GM18517 (cell line): ENCODE measurements around the gene TMSB10.
"Not testable (repeated sequence)": the region's sequence is repeated elsewhere in the genome, so short reads cannot be mapped to it uniquely, and the experiment has no call there.

Experiments
- ATAC-seq: cut with Tn5 transposase; IDR thresholded peaks from one replicate; pipeline ENCODE4 v1.9.1; 2021; ENCODE audit warnings: mild to moderate bottlenecking, moderate library complexity; ENCODE audit not compliant: unreplicated experiment

The TMSB10 gene

GRCh38 chr2:84900971-84901370 is 4.5 kb upstream of the TMSB10 start:
- ATAC-seq, result no peak

GRCh38 chr2:84901593-84902120 is 3.8 kb upstream of the TMSB10 start:
- no peak for ATAC-seq

DNA sequence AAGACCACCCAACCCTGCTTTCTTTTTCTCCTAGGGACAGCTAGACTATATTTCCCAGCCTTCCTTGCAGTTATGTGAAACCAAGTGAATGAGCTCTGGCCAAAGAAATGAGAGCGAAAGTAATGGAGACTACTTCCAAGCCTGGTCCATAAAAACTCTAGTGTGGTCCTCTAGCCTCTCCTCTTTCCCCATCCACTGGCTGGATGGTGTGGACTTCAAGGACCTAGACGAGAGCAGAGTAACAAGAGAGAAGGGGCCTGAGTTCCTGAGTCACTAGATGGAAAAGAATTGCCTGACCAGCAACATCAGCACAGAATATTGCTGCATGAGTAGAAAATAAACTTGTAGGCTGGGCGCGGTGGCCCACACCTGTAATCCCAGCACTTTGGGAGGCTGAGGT is 2.9 kb upstream of the TMSB10 start:
- no peak for ATAC-seq

DNA sequence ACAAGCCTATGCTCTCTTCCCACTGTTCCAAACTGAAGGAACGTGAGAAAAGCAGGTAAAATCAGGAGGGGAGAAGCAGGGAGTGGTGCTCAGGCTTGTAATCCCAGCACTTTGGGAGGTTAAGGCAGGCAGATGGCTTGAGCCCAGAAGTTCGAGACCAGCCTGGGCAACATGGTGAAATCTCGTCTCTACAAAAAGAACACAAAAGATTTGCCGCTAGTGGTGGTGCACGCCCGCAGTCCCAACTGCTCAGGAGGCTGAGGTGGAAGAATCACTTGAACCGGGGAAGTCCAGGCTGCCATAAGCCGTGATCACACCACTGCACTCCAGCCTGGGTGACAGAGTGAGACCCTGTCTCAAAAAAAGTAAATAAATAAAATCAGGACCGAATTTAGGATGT is 1.3 kb upstream of the TMSB10 start:
- no peak for ATAC-seq

GRCh38 chr2:84904717-84905174 is 710 bp upstream of the TMSB10 start:
- ATAC-seq, result no peak

DNA sequence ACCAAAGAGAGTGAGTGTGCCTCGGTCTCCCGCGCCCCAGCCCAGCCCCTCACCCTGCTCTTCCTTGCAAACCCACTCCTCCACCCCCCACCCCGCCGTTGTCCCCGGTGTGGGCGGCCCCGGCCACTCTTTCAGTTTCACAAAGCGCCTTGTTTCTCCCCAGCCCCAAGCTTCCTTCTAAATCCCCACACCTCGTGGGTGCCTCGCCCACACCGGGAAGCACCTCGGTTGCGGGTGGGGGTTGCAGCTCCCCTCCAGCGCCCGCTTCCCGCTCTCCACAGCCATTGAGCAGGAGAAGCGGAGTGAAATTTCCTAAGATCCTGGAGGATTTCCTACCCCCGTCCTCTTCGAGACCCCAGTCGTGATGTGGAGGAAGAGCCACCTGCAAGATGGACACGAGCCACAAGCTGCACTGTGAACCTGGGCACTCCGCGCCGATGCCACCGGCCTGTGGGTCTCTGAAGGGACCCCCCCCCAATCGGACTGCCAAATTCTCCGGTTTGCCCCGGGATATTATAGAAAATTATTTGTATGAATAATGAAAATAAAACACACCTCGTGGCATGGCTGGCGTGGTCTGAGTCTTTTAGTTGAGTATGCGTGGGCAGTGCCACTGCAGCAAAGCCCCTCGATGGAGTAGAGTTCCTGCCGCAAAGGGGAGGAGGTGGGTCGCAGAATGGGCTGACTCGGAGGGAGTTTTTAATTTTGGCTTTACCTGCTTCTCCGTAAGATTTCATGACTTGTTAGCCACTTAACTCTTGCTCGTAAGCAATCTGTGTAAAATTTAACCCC is 848 bp downstream of the TMSB10 start:
- no peak for ATAC-seq

DNA sequence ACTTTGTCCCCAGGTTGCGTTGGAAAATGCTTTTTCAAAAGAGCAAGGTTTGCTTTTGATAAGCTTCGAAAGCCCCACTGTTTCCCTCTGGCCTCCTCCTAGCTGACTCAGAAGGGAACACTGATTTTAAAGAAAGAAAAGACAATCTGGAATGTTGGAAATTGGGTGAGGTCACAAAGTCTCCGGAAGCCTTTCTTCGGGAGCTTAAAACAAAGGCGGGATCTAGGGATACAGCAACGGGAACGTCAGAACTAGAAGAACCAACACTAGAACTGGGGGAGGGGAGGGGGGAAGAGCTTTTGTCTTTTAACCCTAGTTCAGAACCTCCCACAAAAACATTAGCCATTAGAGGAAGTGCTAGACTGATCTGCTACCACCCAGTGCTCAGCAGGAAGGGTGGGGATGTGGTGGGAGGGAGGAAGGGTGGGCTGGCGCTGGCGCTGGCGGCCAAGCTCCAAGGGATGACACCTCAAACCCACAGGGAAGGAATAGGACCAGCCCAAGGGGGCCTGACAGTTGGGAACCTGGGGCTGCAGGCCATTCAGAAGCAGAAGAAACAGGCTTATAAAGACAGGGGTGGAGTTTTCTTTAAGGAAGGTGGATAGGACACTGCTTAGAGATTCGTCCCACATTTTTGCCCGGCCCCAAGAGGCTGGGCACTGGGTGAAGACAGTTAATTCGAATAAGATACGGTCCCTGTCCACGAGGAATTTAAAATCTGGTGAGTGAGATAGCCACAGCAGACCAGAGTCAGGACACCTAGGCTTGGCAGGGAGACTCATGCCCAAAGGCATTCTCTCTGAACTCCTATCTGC is 1.7 kb downstream of the TMSB10 start:
- peak; percentile 26 for ATAC-seq

- no peak for ATAC-seq
These were observed 3.7 kb downstream of the TMSB10 start for GRCh38 chr2:84908948-84909713.

DNA sequence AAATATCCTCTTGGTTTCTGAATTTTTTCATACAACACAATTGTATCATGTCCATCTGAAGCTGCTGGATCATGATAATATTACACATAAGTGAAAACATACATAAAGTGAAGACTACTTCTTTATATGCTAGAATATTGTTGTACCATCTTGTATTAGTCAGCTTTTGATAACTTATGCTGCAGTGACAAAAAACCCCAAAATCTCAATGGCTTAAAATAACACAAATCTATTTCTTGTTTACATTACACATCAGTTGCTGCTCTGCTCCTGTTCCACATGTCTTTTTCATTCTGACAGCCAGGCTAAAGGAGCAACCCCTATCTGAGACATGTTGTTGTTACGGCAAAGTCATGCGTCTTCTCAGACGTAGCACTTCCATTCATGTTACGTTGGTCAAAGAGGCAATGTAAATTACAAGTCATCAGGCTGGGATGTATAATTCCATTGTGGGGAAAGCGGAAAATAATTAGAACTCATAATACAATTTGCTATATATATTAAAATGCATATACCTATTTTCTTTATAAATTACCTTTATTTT is 5.8 kb downstream of the TMSB10 start:
- ATAC-seq, result no peak

DNA sequence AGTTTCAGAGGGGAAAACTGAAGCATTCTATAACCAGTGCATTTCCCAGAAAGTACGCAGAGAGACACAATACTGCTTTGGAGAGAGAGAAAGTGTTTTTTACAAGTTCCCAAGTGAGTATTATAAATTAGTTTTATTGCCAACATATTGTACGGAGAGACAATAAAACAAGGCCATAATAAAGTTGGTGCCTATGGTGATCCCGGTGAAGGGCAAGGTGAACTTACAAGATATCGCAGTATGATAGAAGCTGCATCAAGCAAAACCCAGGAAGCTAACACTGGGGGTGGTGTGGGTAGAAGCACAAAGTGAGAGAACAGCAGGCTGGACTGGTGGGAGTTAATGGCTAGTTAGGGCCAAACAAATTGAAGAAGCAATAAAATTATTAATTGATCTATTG is 7.5 kb downstream of the TMSB10 start:
- no peak for ATAC-seq

- ATAC-seq, result no peak
These were observed 8.9 kb downstream of the TMSB10 start for GRCh38 chr2:84914334-84914733.

DNA sequence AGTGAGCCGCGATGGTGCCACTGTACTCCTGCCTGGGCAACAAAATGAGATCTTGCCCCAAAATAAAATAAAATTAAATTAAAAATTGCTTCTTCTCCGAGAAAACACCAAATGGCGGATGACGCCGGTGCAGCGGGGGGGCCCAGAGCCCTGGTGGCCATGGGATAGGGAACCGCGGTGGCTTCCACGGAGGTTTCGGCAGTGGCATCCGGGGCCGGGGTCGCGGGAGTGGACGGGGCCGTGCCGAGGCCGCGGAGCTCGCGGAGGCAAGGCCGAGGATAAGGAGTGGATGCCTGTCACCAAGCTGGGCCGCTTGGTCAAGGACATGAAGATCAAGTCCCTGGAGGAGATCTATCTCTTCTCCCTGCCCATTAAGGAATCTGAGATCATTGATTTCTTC is 10.2 kb downstream of the TMSB10 start:
- not testable (repeated sequence) for ATAC-seq

DNA sequence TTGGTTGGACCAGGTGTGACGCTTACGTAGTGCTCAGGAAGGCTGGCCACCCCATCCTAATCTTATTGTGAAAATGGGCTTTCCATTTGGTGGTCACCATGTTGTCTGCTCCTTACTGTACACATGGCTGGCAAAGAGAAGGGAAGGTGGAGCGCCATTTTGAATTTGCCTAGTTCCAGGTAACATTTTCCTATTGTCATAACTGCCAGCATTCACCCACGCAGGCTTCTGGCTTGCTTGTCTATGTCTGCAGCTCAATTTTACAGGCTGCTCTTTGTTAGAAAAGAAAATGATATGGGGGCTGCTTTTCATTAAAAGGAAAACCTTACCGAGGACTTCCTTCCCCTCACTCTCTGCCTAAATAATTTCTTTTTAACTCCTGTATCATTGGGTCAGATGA is 12.4 kb downstream of the TMSB10 start:
- not testable (repeated sequence) for ATAC-seq

GRCh38 chr2:84918430-84918829 is 13.0 kb downstream of the TMSB10 start:
- no peak for ATAC-seq

GRCh38 chr2:84919885-84920580 is 14.6 kb downstream of the TMSB10 start:
- peak; percentile 51 for ATAC-seq

GRCh38 chr2:84923009-84923408 is 17.6 kb downstream of the TMSB10 start:
- no peak for ATAC-seq

DNA sequence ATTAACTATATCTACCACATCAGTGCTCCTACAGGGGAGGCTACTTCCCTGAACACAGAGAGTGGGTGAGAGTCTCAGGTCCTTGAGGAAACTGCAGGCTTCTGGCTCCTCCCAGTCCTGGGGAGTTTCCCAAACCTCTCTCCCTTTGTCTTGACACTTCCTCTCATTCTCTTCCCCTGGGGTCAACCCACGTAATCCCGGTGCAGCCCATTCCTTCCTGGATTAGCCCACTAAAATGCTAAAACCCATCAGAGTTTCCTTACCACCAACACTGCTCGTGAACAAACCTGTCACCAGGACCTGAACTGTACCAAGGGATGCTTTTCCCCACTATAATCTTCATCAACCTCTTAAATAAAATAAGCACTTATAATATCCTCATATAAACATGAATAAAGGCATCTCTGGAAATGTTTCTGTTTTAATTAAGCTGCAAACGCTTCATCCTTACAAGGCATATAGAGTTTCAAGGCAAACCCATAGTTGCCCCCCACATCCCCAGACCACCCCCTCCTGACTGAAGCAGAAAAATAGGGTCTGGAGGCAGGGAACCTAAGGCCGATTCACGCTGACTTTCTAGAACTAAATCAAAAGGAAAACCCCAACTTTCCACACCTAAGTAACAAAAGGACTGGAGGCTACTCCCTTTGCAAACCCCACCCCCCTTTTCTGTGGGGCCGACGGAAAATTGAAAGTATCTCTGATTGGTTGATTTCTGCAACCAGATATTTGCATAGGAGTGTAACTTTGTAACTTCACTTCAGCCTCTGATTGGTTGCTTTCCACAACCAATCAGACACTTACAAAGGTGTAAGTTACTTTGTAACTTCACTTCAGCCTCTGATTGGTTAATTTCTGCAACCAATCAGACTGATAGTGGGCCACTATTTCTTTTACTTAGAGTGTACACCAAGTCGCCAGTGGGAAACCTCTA is 19.0 kb downstream of the TMSB10 start:
- ATAC-seq, result no peak

- no peak for ATAC-seq
These were observed 19.9 kb downstream of the TMSB10 start for GRCh38 chr2:84925336-84925723.

- peak; percentile 87 for ATAC-seq
These were observed 20.4 kb downstream of the TMSB10 start for GRCh38 chr2:84925724-84926376.
